Tibial artery (tissue), 4 donors: ENCODE measurements around the gene CPD.

ENCODE experiments used
- DNase-seq, 2 donors: peaks; one replicate each; pipeline ENCODE4 v3.0.0-alpha.2; 2019
- H3K27ac ChIP-seq, 2 donors: fragments of 200-600 bp; sonication (generic) in 1 of 2; 1 replicate in 1 of 2; 2 replicates in 1 of 2; pipeline ENCODE4 v1.5.1; 2018 to 2019; ENCODE audit warnings: mild to moderate bottlenecking in 1 of 2
- H3K27me3 ChIP-seq, 2 donors: fragments of 200-600 bp; sonication (generic) in 1 of 2; one replicate each; pipeline versions ENCODE4 v1.5.1 to v1.6.0; 2016 to 2019
- H3K36me3 ChIP-seq, 3 donors: fragments of 200-600 bp; sonication (generic) in 2 of 3; one replicate each; pipeline ENCODE4 v1.5.1; 2016 to 2019; ENCODE audit warnings: mild to moderate bottlenecking in 2 of 3
- H3K4me1 ChIP-seq, 4 donors: fragments of 200-600 bp; sonication (generic) in 2 of 4; 1 replicate in 3 of 4; 2 replicates in 1 of 4; pipeline ENCODE4 v1.5.1; 2016 to 2019
- H3K4me3 ChIP-seq, 2 donors: fragments of 200-600 bp; sonication (generic) in 1 of 2; 1 replicate in 1 of 2; 2 replicates in 1 of 2; pipeline ENCODE4 v1.5.1; 2018 to 2019; ENCODE audit warnings: mild to moderate bottlenecking in 2 of 2
- H3K9me3 ChIP-seq, 3 donors: fragments of 200-600 bp; sonication (generic) in 1 of 3; one replicate each; pipeline ENCODE4 v1.5.1; 2016 to 2019
- intact Hi-C: fragments of 100-400 bp; cut with DNase I; formaldehyde crosslinking; loops from one replicate; pipeline ENCODE4 v1.15.0; 2023; ENCODE audit warnings: low total_unique reads
- TF ChIP-seq, protein P1 (sequence below), 2 experiments: fragments of 200-600 bp in 1 of 2; fragments of 450-650 bp in 1 of 2; IDR thresholded peaks; one replicate each; pipeline ENCODE4 v1.5.1; 2017 to 2019; ENCODE audit warnings: antibody characterized with exemption in 2 of 2, mild to moderate bottlenecking in 1 of 2, moderate library complexity in 1 of 2

CPD gene

GRCh38 chr17:30393491-30393890 is 14.8 kb downstream of the CPD start:
- Histone ChIP-seq H3K27ac (no peak overlapping the region), H3K4me1 (peaks cover 0 to 5% (median 0%) of the 10 kb centered on the region in 4 donors), H3K4me3 (no peak overlapping the region), H3K27me3 (no peaks in the 10 kb centered on the region), H3K36me3 (peaks cover 0 to 20% (median 20%) of the 10 kb centered on the region in 3 donors), H3K9me3 (no peaks in the 10 kb centered on the region)
- DNase-seq, result no peak
- intact Hi-C loops, result no loop called here
- TF ChIP-seq, protein P1, sequence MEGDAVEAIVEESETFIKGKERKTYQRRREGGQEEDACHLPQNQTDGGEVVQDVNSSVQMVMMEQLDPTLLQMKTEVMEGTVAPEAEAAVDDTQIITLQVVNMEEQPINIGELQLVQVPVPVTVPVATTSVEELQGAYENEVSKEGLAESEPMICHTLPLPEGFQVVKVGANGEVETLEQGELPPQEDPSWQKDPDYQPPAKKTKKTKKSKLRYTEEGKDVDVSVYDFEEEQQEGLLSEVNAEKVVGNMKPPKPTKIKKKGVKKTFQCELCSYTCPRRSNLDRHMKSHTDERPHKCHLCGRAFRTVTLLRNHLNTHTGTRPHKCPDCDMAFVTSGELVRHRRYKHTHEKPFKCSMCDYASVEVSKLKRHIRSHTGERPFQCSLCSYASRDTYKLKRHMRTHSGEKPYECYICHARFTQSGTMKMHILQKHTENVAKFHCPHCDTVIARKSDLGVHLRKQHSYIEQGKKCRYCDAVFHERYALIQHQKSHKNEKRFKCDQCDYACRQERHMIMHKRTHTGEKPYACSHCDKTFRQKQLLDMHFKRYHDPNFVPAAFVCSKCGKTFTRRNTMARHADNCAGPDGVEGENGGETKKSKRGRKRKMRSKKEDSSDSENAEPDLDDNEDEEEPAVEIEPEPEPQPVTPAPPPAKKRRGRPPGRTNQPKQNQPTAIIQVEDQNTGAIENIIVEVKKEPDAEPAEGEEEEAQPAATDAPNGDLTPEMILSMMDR (IDR thresholded peaks at IDR 0.05), result no peak

DNA sequence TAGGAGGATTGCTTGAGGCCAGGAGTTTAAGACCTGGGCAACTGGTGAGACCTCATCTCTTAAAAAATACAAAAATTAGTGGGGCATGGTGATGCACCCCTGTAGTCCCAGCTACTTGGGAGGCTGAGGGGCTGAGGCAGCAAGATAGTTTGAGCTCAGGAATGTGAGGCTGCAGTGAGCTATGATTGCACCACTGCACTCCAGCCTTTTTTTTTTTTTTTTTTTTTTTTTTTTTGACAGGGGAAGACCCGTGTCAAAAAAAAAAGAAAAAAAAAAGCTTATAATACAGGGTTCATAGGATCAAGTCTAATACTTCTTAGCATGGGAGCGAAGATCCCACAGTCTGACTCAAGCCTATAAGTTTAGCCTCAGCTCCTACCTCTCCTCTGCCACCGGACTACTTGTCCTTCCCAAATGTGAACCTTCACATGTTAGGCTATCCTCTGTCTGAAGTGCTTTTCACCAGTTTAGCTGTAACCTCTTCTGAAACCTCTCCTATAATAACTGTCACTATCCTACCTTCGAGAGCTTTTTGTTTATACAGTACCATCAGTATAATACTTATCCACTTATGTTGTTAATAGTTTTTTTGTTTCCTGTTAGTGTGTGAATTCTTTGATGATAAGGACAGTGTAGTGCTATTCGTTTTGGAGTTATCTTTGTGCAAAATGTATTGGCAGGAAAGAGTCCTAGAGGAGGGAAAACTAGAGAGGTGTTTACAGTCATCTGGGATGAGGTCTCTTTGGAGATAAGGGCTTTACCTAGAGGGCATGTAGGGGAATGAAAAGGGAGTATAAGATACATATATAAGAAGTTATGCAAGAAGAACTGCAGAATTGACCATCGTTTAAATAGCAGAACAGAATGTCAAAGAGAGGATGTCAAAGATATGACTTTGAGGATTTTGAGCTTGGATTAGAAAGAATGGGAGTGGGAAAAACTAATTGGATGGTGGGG is 15.5 kb downstream of the CPD start:
- Histone ChIP-seq H3K9me3 (no peaks in the 10 kb centered on the region), H3K27ac (no peak overlapping the region), H3K4me1 (peaks cover 0 to 5% (median 0%) of the 10 kb centered on the region in 4 donors), H3K4me3 (no peak overlapping the region), H3K27me3 (no peaks in the 10 kb centered on the region), H3K36me3 (peaks cover 0 to 15% (median 14%) of the 10 kb centered on the region in 3 donors)
- no peak for DNase-seq
- TF ChIP-seq, protein P1 (IDR thresholded peaks at IDR 0.05), result no peak
- intact Hi-C loops, result no loop called here

DNA sequence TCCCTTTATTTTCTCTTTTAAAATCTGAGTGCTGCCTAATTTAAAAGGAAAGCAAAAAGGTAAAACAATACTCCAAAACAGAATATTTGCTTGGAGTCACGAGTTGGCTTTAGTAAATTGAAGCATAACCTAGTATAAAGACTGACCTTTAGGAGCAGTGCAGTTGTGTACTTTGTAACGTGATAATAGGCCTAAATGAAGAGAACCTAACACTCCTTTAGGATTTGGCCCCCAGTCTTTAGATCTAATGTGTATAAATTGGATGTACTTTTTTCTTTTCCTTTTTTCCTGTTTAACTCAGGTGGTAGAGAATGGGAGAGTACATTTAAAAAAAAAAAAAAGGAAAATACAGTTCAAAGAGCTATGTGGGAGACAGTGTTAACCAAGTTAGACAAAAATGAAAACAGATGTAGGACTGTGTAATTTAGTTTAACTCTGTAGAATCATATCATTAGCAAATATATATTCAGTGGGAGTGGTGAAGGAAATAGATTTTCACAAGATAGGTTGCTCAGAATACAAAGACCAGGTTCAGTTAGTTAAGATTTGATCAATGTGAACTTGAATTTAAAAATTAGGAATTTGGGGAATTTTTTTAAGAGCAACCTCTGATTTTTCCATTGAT is 16.8 kb downstream of the CPD start:
- TF ChIP-seq, protein P1 (IDR thresholded peaks at IDR 0.05), result no peak
- no peaks in the 10 kb centered on the region for H3K9me3 ChIP-seq
- intact Hi-C loops, result no loop called here
- H3K4me1 ChIP-seq, result peaks cover 0 to 5% (median 0%) of the 10 kb centered on the region in 4 donors
- no peaks in the 10 kb centered on the region for H3K27me3 ChIP-seq
- no peak for DNase-seq
- H3K27ac ChIP-seq, result no peak overlapping the region
- H3K4me3 ChIP-seq, result no peak overlapping the region
- H3K36me3 ChIP-seq, result peaks cover 0 to 12% (median 12%) of the 10 kb centered on the region in 3 donors

- Histone ChIP-seq H3K4me1 (peaks cover 0 to 5% (median 0%) of the 10 kb centered on the region in 4 donors), H3K27ac (no peak overlapping the region), H3K36me3 (peaks cover 0 to 5% (median 5%) of the 10 kb centered on the region in 3 donors), H3K27me3 (no peaks in the 10 kb centered on the region), H3K4me3 (no peak overlapping the region), H3K9me3 (no peaks in the 10 kb centered on the region)
- no peak for DNase-seq
- TF ChIP-seq, protein P1 (IDR thresholded peaks at IDR 0.05), result no peak
- intact Hi-C loops, result no loop called here
Observed at GRCh38 chr17:30396129-30396528, 17.4 kb downstream of the CPD start.

DNA sequence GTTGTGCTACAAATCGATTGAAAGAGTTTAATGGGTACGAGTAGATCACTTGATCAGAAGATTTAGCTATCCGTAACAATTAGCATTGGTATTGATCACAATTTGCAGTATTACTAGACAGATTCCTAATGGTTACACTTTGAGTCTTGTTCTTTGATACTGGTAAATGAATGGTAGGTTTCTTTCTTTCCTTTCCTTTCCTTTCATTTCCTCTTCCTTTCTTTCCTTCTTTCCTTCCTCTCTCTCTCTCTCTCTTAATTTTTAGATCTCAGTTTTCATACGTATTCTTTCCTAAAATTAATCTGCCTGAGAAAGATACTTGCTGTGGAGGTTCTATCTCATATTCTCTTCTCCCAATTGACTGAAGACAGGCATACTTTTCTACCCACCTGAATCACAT is 17.9 kb downstream of the CPD start:
- Histone ChIP-seq H3K4me3 (no peak overlapping the region), H3K9me3 (no peaks in the 10 kb centered on the region), H3K27me3 (no peaks in the 10 kb centered on the region), H3K36me3 (peaks cover 0 to 3% (median under 1%) of the 10 kb centered on the region in 3 donors), H3K4me1 (peaks cover 0 to 5% (median 0%) of the 10 kb centered on the region in 4 donors), H3K27ac (no peak overlapping the region)
- intact Hi-C loops, result no loop called here
- TF ChIP-seq, protein P1 (IDR thresholded peaks at IDR 0.05), result no peak
- no peak for DNase-seq
